ENCODE results near the gene MBOAT1. TPM values are rescaled to one million over a fixed set of nuclear protein-coding genes. Genes with fewer than 3 reads are reported as not detected.

MBOAT1 gene
- polyA plus RNA-seq, 1 donor from 2014 or later = not detected

- no peaks in the 10 kb centered on the region for H4K20me1 ChIP-seq (ENCODE audit: insufficient read depth)
- H3K36me3 ChIP-seq (ENCODE audit: insufficient read depth, low read length) = no peaks in the 10 kb centered on the region
- no peak overlapping the region for H3K4me2 ChIP-seq (ENCODE audit: low read length)
- no peak overlapping the region for H3K9ac ChIP-seq (ENCODE audit: low read length)
- TF ChIP-seq POLR2AphosphoS5 (IDR thresholded peaks at IDR 0.05) (no peak), MXI1 (conservative IDR thresholded peaks at IDR 0.05; ENCODE audit: poor library complexity, severe bottlenecking) (no peak), CTCF (IDR thresholded peaks at IDR 0.05; ENCODE audit: poor library complexity, severe bottlenecking) (no peak), REST (IDR thresholded peaks at IDR 0.05; ENCODE audit: borderline replicate concordance) (no peak), RAD21 (conservative IDR thresholded peaks at IDR 0.05) (no peak), SMC3 (conservative IDR thresholded peaks at IDR 0.05; ENCODE audit: poor library complexity) (no peak), EP300 (conservative IDR thresholded peaks at IDR 0.05; ENCODE audit: poor library complexity, severe bottlenecking) (no peak), EZH2 (IDR thresholded peaks at IDR 0.05; ENCODE audit: borderline replicate concordance, insufficient read depth, low read length, poor library complexity, severe bottlenecking) (no peak), TAF1 (IDR thresholded peaks at IDR 0.05; ENCODE audit: low read depth) (no peak)
- no peaks in the 10 kb centered on the region for H3K9me2 ChIP-seq (ENCODE audit: insufficient read depth, low read length)
- H3F3A ChIP-seq (ENCODE audit: insufficient read depth, low read length, poor library complexity, severe bottlenecking) = no peaks in the 10 kb centered on the region
- no peaks in the 10 kb centered on the region for H3K79me2 ChIP-seq (replicated peaks; ENCODE audit: insufficient read depth, low read length)
- no peak overlapping the region for H3K27ac ChIP-seq (ENCODE audit: low read length)
- no peak overlapping the region for H3K4me3 ChIP-seq (ENCODE audit: low read length)
- no peaks in the 10 kb centered on the region for H3K9me3 ChIP-seq (ENCODE audit: low read length)
- no peak overlapping the region for H2AFZ ChIP-seq (ENCODE audit: low read depth, low read length)
- H3K27me3 ChIP-seq (ENCODE audit: insufficient read depth, low read depth, low read length) = no peaks in the 10 kb centered on the region
Observed at GRCh38 chr6:20200761-20201630, 11.3 kb downstream of the MBOAT1 start.

- Histone ChIP-seq H2AFZ (ENCODE audit: low read depth, low read length) (no peak overlapping the region), H3F3A (ENCODE audit: insufficient read depth, low read length, poor library complexity, severe bottlenecking) (no peaks in the 10 kb centered on the region), H3K36me3 (ENCODE audit: insufficient read depth, low read length) (no peaks in the 10 kb centered on the region), H3K4me3 (ENCODE audit: low read length) (no peak overlapping the region), H4K20me1 (ENCODE audit: insufficient read depth) (no peaks in the 10 kb centered on the region), H3K79me2 (replicated peaks; ENCODE audit: insufficient read depth, low read length) (no peaks in the 10 kb centered on the region), H3K9me2 (ENCODE audit: insufficient read depth, low read length) (no peaks in the 10 kb centered on the region), H3K9ac (ENCODE audit: low read length) (no peak overlapping the region), H3K27ac (ENCODE audit: low read length) (no peak overlapping the region), H3K4me2 (ENCODE audit: low read length) (no peak overlapping the region), H3K9me3 (ENCODE audit: low read length) (no peaks in the 10 kb centered on the region), H3K27me3 (ENCODE audit: insufficient read depth, low read depth, low read length) (no peaks in the 10 kb centered on the region)
- TF ChIP-seq REST (IDR thresholded peaks at IDR 0.05; ENCODE audit: borderline replicate concordance) (no peak), SMC3 (conservative IDR thresholded peaks at IDR 0.05; ENCODE audit: poor library complexity) (no peak), EZH2 (IDR thresholded peaks at IDR 0.05; ENCODE audit: borderline replicate concordance, insufficient read depth, low read length, poor library complexity, severe bottlenecking) (no peak), MXI1 (conservative IDR thresholded peaks at IDR 0.05; ENCODE audit: poor library complexity, severe bottlenecking) (no peak)
Observed at GRCh38 chr6:20198775-20199174, 13.5 kb downstream of the MBOAT1 start.
